IPS-NIHi7 (cell line): ENCODE results near the gene C16orf95.

Source experiments
- DNase-seq: peaks from one replicate; pipeline ENCODE4 v3.0.0; 2012; ENCODE audit warnings: mixed read lengths; ENCODE audit errors: extremely low spot score

C16orf95 gene

GRCh38 chr16:87316450-87316922, 706 bp downstream of the C16orf95 start:
- no peak for DNase-seq

GRCh38 chr16:87314990-87315420, 2.2 kb downstream of the C16orf95 start:
- no peak for DNase-seq

GRCh38 chr16:87312008-87312407, 5.2 kb downstream of the C16orf95 start:
- no peak for DNase-seq

- DNase-seq: no peak
Observed at GRCh38 chr16:87311387-87311786, 5.8 kb downstream of the C16orf95 start.

GRCh38 chr16:87310610-87311009, 6.6 kb downstream of the C16orf95 start:
- DNase-seq: no peak

- no peak for DNase-seq
Observed at GRCh38 chr16:87309620-87310525, 7.3 kb downstream of the C16orf95 start.

- DNase-seq: no peak
Observed at GRCh38 chr16:87308826-87309225, 8.4 kb downstream of the C16orf95 start.

GRCh38 chr16:87306516-87306915, 10.7 kb downstream of the C16orf95 start:
- no peak for DNase-seq

- DNase-seq: peak; percentile 72
Observed at GRCh38 chr16:87305505-87306391, 11.4 kb downstream of the C16orf95 start.

- no peak for DNase-seq
Observed at GRCh38 chr16:87304951-87305350, 12.2 kb downstream of the C16orf95 start.

GRCh38 chr16:87303962-87304521, 13.2 kb downstream of the C16orf95 start:
- no peak for DNase-seq

- DNase-seq: no peak
Observed at GRCh38 chr16:87303431-87303930, 13.7 kb downstream of the C16orf95 start.

- DNase-seq: no peak
Observed at GRCh38 chr16:87298857-87299465, 18.2 kb downstream of the C16orf95 start.

- DNase-seq: peak; percentile 87
Observed at GRCh38 chr16:87297918-87298631, 19.1 kb downstream of the C16orf95 start.

- no peak for DNase-seq
Observed at GRCh38 chr16:87297407-87297806, 19.8 kb downstream of the C16orf95 start.

GRCh38 chr16:87295661-87296531, 21.3 kb downstream of the C16orf95 start:
- no peak for DNase-seq

- peak; percentile 70 for DNase-seq
Observed at GRCh38 chr16:87295259-87295658, 21.9 kb downstream of the C16orf95 start.

- no peak for DNase-seq
Observed at GRCh38 chr16:87293990-87294389, 23.2 kb downstream of the C16orf95 start.

GRCh38 chr16:87291944-87292343, 25.2 kb downstream of the C16orf95 start:
- no peak for DNase-seq
